Upper lobe of left lung (tissue), 4 donors: Measurements from ENCODE around the gene DPF3.

ENCODE experiments used
- CTCF ChIP-seq, 6 experiments: fragments of 450-650 bp in 4 of 6; fragments of 200-600 bp in 2 of 6; sonication (generic) in 2 of 6; IDR thresholded peaks; one replicate each; pipeline ENCODE4 v1.5.1; 2016 to 2019; ENCODE audit warnings: antibody characterized with exemption in 6 of 6
- EP300 ChIP-seq, 4 donors: sonication (generic); formaldehyde crosslinking; IDR thresholded peaks; one replicate each; pipeline ENCODE4 v1.5.1; 2017; ENCODE audit warnings: antibody characterized with exemption in 4 of 4, control low read depth in 2 of 4
- POLR2A ChIP-seq, 4 donors: fragments of 450-650 bp; IDR thresholded peaks; one replicate each; pipeline ENCODE4 v1.5.1; 2016 to 2017; ENCODE audit warnings: antibody characterized with exemption in 4 of 4, mild to moderate bottlenecking in 2 of 4
- POLR2AphosphoS5 ChIP-seq, 2 donors: sonication (generic); formaldehyde crosslinking; IDR thresholded peaks; one replicate each; pipeline ENCODE4 v1.5.1; 2017; ENCODE audit warnings: antibody characterized with exemption in 2 of 2

GRCh38 chr14:72615451-72616121, 278.3 kb downstream of the DPF3 start:
- TF ChIP-seq CTCF (IDR thresholded peaks at IDR 0.05), result no peak
- no peak for TF ChIP-seq POLR2AphosphoS5 (IDR thresholded peaks at IDR 0.05)
- TF ChIP-seq POLR2A (IDR thresholded peaks at IDR 0.05), result no peak
- no peak for TF ChIP-seq EP300 (IDR thresholded peaks at IDR 0.05)
